ENCODE data around the gene NFATC2. TPM values are rescaled to one million over a fixed set of nuclear protein-coding genes. Genes with fewer than 3 reads are reported as not detected.

NFATC2 gene
- total RNA-seq, 1 donor, result 0.36 TPM

DNA sequence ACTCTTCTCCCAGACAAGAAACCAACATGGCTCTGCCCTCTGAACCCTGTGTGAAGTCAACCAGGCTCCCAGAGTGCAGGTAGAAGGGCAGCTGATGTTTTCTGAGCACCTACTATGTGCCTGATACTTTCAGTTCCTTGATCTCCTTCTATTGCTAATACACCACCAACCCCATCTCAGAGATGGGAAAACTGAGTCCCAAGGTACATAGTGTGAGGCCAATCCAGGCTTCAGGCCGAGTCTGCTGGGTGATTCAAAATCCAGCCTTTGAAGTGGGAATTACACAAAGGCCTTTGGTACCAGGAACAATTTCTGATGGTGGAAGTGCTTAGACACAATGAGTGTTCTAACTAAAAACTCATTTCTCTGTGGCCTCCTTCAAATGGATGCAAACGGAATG lies 96.3 kb downstream of the NFATC2 start:
- H3K4me3 ChIP-seq (ENCODE audit: insufficient read depth, low read length), result no peak overlapping the region
- TF ChIP-seq, protein P1, sequence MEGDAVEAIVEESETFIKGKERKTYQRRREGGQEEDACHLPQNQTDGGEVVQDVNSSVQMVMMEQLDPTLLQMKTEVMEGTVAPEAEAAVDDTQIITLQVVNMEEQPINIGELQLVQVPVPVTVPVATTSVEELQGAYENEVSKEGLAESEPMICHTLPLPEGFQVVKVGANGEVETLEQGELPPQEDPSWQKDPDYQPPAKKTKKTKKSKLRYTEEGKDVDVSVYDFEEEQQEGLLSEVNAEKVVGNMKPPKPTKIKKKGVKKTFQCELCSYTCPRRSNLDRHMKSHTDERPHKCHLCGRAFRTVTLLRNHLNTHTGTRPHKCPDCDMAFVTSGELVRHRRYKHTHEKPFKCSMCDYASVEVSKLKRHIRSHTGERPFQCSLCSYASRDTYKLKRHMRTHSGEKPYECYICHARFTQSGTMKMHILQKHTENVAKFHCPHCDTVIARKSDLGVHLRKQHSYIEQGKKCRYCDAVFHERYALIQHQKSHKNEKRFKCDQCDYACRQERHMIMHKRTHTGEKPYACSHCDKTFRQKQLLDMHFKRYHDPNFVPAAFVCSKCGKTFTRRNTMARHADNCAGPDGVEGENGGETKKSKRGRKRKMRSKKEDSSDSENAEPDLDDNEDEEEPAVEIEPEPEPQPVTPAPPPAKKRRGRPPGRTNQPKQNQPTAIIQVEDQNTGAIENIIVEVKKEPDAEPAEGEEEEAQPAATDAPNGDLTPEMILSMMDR (IDR thresholded peaks at IDR 0.05; ENCODE audit: extremely low read depth, low read depth, low read length), result no peak

DNA sequence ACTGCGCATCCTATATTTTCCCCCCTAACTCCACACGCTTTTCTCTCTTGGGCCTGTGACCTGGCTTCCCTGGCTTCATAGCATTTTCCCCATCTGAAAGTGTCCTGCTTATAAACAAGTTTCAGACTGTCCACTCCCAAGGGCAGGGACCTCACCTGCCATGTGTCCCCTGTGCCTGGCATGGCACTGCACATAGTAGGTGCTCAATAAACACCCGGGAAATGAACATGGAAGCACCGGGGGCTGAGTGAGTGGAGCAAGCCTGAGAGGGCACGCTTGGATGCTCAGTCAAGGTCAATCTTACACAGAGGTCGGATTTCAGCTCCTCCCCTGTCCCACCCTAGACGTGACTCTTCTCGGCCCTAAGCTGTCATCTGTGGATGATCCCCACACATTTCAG lies 96.9 kb downstream of the NFATC2 start:
- no peaks in the 10 kb centered on the region for H3K9me3 ChIP-seq (ENCODE audit: low read depth, low read length)
- no peak overlapping the region for H3K4me2 ChIP-seq (ENCODE audit: insufficient read depth, low read length)
- H3K4me1 ChIP-seq (ENCODE audit: insufficient read depth, low read length), result peaks cover 22% of the 10 kb centered on the region
- TF ChIP-seq, protein P1 (IDR thresholded peaks at IDR 0.05; ENCODE audit: extremely low read depth, low read depth, low read length), result no peak
- no peaks in the 10 kb centered on the region for H3K36me3 ChIP-seq (ENCODE audit: insufficient read depth, low read length)
- DNase-seq (ENCODE audit: insufficient read length, low spot score, missing footprints), result no peak
- no peaks in the 10 kb centered on the region for H3K79me2 ChIP-seq (ENCODE audit: insufficient read depth, low read length)
- H4K20me1 ChIP-seq (ENCODE audit: insufficient read depth, low read length), result no peaks in the 10 kb centered on the region
- no peak overlapping the region for H3K27ac ChIP-seq (ENCODE audit: low read depth, low read length)
- no peak overlapping the region for H3K4me3 ChIP-seq (ENCODE audit: insufficient read depth, low read length)
- H2AFZ ChIP-seq (ENCODE audit: low read length), result no peak overlapping the region
- no peaks in the 10 kb centered on the region for H3K27me3 ChIP-seq (ENCODE audit: insufficient read depth, low read length)

More for the DNA sequence above, 96.3 kb downstream of the NFATC2 start:
- no peaks in the 10 kb centered on the region for H4K20me1 ChIP-seq (ENCODE audit: insufficient read depth, low read length)
- no peaks in the 10 kb centered on the region for H3K36me3 ChIP-seq (ENCODE audit: insufficient read depth, low read length)
- H3K27ac ChIP-seq (ENCODE audit: low read depth, low read length), result peak overlapping the region; percentile 78
- no peaks in the 10 kb centered on the region for H3K9me3 ChIP-seq (ENCODE audit: low read depth, low read length)
- DNase-seq (ENCODE audit: insufficient read length, low spot score, missing footprints), result peak; percentile 79
- peak overlapping the region; percentile 78 for H3K4me2 ChIP-seq (ENCODE audit: insufficient read depth, low read length)
- H3K79me2 ChIP-seq (ENCODE audit: insufficient read depth, low read length), result no peaks in the 10 kb centered on the region
- H3K4me1 ChIP-seq (ENCODE audit: insufficient read depth, low read length), result peaks cover 22% of the 10 kb centered on the region
- H3K27me3 ChIP-seq (ENCODE audit: insufficient read depth, low read length), result no peaks in the 10 kb centered on the region
- no peak overlapping the region for H2AFZ ChIP-seq (ENCODE audit: low read length)

DNA sequence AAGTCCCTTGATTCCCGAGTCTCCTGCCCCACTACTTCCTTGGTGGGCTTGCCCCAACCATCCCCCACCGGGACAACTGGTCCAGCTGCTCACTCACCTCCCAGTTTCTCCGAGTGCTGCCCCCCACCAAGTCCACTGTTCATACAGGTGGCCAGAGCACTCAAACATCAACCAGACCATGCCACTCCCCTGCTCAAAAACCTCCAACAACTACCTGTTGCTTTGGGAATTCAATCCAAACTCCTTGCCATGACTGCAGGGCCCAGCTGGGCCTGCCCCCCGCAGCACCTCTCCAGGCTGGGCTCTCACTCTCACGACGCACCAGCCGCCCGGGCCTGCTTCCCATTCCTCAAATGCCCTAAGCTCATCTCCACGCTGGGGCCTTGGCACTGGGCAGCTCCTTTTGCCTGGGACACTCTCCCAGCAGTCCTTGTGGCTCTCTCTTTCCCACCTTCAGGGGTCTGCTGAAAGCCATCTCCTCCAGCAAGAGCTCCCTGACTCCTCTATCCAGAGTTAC lies 97.5 kb downstream of the NFATC2 start:
- Histone ChIP-seq H3K27ac (ENCODE audit: low read depth, low read length) (no peak overlapping the region), H3K27me3 (ENCODE audit: insufficient read depth, low read length) (no peaks in the 10 kb centered on the region), H3K36me3 (ENCODE audit: insufficient read depth, low read length) (no peaks in the 10 kb centered on the region), H3K4me3 (ENCODE audit: insufficient read depth, low read length) (no peak overlapping the region), H2AFZ (ENCODE audit: low read length) (no peak overlapping the region), H3K79me2 (ENCODE audit: insufficient read depth, low read length) (no peaks in the 10 kb centered on the region), H4K20me1 (ENCODE audit: insufficient read depth, low read length) (no peaks in the 10 kb centered on the region), H3K4me2 (ENCODE audit: insufficient read depth, low read length) (no peak overlapping the region), H3K4me1 (ENCODE audit: insufficient read depth, low read length) (peaks cover 22% of the 10 kb centered on the region), H3K9me3 (ENCODE audit: low read depth, low read length) (no peaks in the 10 kb centered on the region)
- no peak for DNase-seq (ENCODE audit: insufficient read length, low spot score, missing footprints)
- TF ChIP-seq, protein P1 (IDR thresholded peaks at IDR 0.05; ENCODE audit: extremely low read depth, low read depth, low read length), result no peak

DNA sequence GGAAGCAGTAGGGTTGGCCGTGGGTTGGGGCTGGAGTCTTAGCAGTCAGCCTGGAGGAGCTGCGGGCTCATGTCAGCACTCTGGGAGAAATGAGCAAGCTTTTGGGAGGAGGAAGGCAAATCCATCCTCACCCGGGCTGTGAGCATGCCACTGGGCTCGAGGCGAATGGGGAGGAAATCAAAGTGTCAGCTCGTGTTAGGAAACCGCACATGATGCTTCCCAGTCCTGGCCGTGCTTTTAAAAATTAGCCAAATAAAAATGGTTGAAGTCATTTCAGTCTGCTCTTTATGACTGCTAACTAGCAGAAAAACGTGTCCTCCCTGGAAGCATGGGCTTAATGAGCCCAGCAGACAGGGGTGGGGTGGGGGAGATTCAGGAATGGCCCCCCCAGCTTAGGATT lies 98.1 kb downstream of the NFATC2 start:
- H4K20me1 ChIP-seq (ENCODE audit: insufficient read depth, low read length), result no peaks in the 10 kb centered on the region
- no peak overlapping the region for H2AFZ ChIP-seq (ENCODE audit: low read length)
- no peak for DNase-seq (ENCODE audit: insufficient read length, low spot score, missing footprints)

More for the DNA sequence above, 98.1 kb downstream of the NFATC2 start:
- no peaks in the 10 kb centered on the region for H3K9me3 ChIP-seq (ENCODE audit: low read depth, low read length)
- no peak overlapping the region for H3K27ac ChIP-seq (ENCODE audit: low read depth, low read length)
- TF ChIP-seq, protein P1 (IDR thresholded peaks at IDR 0.05; ENCODE audit: extremely low read depth, low read depth, low read length), result no peak
- no peaks in the 10 kb centered on the region for H3K36me3 ChIP-seq (ENCODE audit: insufficient read depth, low read length)
- no peak overlapping the region for H3K4me3 ChIP-seq (ENCODE audit: insufficient read depth, low read length)
- no peaks in the 10 kb centered on the region for H3K79me2 ChIP-seq (ENCODE audit: insufficient read depth, low read length)
- H3K4me1 ChIP-seq (ENCODE audit: insufficient read depth, low read length), result peaks cover 22% of the 10 kb centered on the region
- H3K27me3 ChIP-seq (ENCODE audit: insufficient read depth, low read length), result no peaks in the 10 kb centered on the region
- H3K4me2 ChIP-seq (ENCODE audit: insufficient read depth, low read length), result no peak overlapping the region
